ENCODE results near the gene CGB5.
"Not testable (repeated sequence)": the region's sequence is repeated elsewhere in the genome, so short reads cannot be mapped to it uniquely, and the experiment has no call there.

Gene CGB5

GRCh38 chr19:49020342-49020741 lies 23.3 kb upstream of the CGB5 start:
- no peak overlapping the region for H3K4me3 ChIP-seq (ENCODE audit: low read depth, low read length)
- no peaks in the 10 kb centered on the region for H3K9me3 ChIP-seq (ENCODE audit: severe bottlenecking)
- DNase-seq, result peak; percentile 47
- H3K36me3 ChIP-seq, result peaks cover 9% of the 10 kb centered on the region
- H3K27me3 ChIP-seq (ENCODE audit: insufficient read depth, low read depth, severe bottlenecking), result no peaks in the 10 kb centered on the region
- TF ChIP-seq, protein P1, sequence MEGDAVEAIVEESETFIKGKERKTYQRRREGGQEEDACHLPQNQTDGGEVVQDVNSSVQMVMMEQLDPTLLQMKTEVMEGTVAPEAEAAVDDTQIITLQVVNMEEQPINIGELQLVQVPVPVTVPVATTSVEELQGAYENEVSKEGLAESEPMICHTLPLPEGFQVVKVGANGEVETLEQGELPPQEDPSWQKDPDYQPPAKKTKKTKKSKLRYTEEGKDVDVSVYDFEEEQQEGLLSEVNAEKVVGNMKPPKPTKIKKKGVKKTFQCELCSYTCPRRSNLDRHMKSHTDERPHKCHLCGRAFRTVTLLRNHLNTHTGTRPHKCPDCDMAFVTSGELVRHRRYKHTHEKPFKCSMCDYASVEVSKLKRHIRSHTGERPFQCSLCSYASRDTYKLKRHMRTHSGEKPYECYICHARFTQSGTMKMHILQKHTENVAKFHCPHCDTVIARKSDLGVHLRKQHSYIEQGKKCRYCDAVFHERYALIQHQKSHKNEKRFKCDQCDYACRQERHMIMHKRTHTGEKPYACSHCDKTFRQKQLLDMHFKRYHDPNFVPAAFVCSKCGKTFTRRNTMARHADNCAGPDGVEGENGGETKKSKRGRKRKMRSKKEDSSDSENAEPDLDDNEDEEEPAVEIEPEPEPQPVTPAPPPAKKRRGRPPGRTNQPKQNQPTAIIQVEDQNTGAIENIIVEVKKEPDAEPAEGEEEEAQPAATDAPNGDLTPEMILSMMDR (IDR thresholded peaks at IDR 0.05; ENCODE audit: low read depth, low read length), result no peak
- no peak overlapping the region for H3K27ac ChIP-seq

DNA sequence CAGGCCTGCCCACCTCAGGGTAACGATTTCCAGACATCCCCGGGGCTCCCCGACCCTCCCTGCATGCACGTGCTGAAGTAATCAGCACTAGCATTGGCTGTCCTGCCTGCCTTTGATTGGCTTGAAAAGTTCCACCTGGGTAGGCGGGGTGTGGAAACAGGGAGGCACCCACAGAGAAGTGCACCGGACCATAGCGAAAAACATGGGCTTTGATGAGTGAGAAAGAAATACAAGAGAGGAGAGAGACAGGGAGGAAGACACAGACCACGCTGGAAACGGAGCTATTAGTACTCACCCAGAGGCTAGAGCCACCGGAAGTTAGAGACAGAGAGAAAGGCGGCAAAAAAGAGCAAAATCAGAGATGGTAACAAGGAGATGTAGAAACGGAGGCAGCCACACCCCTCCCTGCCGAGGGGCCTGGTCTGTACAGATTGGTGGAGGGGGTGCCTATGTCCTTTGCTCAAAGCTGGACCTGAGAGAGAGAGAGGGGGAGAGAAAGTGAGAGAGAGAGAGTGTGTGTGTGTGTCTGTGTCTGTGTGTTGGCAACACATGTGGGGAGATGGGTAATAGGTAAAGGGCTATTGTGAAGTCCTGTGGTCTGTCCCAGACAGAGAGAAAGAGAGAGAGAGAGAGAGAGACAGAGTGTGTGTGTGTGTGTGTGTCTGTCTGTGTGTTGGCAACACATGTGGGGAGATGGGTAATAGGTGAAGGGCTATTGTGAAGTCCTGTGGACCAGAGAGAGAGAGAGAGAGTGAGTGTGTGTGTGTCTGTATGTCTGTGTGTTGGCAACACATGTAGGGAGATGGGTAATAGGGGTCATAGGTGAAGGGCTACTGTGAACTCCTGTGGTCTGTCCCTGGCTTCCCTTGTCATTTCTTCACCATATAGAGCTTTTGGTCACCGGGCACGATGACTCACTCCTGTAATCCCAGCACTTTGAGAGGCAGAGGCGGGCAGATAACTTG lies 22.4 kb upstream of the CGB5 start:
- H3K27ac ChIP-seq, result no peak overlapping the region
- no peaks in the 10 kb centered on the region for H3K9me3 ChIP-seq (ENCODE audit: severe bottlenecking)
- H3K4me3 ChIP-seq (ENCODE audit: low read depth, low read length), result no peak overlapping the region
- peaks cover under 1% of the 10 kb centered on the region; the same call in 1 of the 2 replicates for H3K36me3 ChIP-seq
- DNase-seq, result no peak
- TF ChIP-seq, protein P1 (IDR thresholded peaks at IDR 0.05; ENCODE audit: low read depth, low read length), result no peak
- no peaks in the 10 kb centered on the region for H3K27me3 ChIP-seq (ENCODE audit: insufficient read depth, low read depth, severe bottlenecking)

GRCh38 chr19:49022116-49022515 lies 21.5 kb upstream of the CGB5 start:
- Histone ChIP-seq H3K36me3 (no peaks in the 10 kb centered on the region), H3K27ac (no peak overlapping the region), H3K27me3 (ENCODE audit: insufficient read depth, low read depth, severe bottlenecking) (no peaks in the 10 kb centered on the region), H3K4me3 (ENCODE audit: low read depth, low read length) (no peak overlapping the region), H3K9me3 (ENCODE audit: severe bottlenecking) (no peaks in the 10 kb centered on the region)
- no peak for DNase-seq
- TF ChIP-seq, protein P1 (IDR thresholded peaks at IDR 0.05; ENCODE audit: low read depth, low read length), result no peak

DNA sequence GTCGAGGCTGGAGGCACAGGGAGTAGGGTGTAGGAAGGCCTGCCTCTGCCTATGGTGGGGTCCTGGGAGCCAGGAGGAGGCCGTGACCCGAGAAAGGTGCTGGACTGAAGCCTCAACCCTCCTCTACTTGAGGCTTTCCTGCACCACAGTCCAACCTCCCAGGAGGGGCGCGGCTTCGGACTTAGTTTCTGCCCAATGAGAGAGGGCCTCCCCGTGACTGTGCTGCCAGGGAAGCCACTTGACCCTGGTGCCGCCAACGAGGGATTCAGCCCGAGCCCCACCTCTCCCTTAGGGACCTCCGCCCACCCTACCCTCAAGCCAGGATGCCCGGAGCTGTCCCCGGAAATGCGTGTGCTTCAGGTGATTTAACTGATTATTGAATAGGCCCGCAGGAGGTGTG lies 19.4 kb upstream of the CGB5 start, which contains the start of gene CGB3:
Gene CGB3 (minus strand): TSS at position 101 of the 400 bp plus-strand sequence. CDS start 362 bp downstream, outside the sequence.
- not testable (repeated sequence) for DNase-seq; H3K27ac ChIP-seq; H3K36me3 ChIP-seq; H3K9me3 ChIP-seq (ENCODE audit: severe bottlenecking); H3K4me3 ChIP-seq (ENCODE audit: low read depth, low read length); H3K27me3 ChIP-seq (ENCODE audit: insufficient read depth, low read depth, severe bottlenecking)

- H3K9me3 ChIP-seq (ENCODE audit: severe bottlenecking); H3K27ac ChIP-seq; DNase-seq; H3K36me3 ChIP-seq; H3K4me3 ChIP-seq (ENCODE audit: low read depth, low read length); H3K27me3 ChIP-seq (ENCODE audit: insufficient read depth, low read depth, severe bottlenecking): not testable (repeated sequence)
These were observed 18.6 kb upstream of the CGB5 start for GRCh38 chr19:49025088-49025487.

GRCh38 chr19:49025599-49025998 lies 18.0 kb upstream of the CGB5 start:
- not testable (repeated sequence) for H3K36me3 ChIP-seq; DNase-seq; H3K4me3 ChIP-seq (ENCODE audit: low read depth, low read length); H3K27ac ChIP-seq; H3K27me3 ChIP-seq (ENCODE audit: insufficient read depth, low read depth, severe bottlenecking); H3K9me3 ChIP-seq (ENCODE audit: severe bottlenecking)

- not testable (repeated sequence) for H3K27me3 ChIP-seq (ENCODE audit: insufficient read depth, low read depth, severe bottlenecking); H3K4me3 ChIP-seq (ENCODE audit: low read depth, low read length)
These were observed 15.0 kb upstream of the CGB5 start for GRCh38 chr19:49028686-49029085.

DNA sequence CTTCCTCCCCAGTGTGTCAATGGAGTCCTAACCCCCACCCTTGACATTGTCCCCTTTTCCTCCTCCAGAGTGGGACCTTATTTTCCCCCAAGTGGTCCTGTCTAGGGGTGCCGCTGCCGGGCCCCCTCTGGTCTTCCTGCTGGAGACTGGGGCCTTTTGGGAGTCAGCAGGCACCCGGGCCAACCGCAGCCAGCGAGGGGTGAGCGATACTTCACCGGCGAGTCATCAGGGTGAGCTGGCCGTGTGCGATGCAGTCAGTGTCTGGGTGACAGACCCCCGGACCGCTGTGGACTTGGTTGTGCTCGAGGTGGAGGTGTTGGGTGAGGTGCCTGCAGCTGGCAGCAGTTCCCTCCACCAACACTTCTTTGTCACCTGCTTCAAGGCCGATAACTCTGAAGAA lies 13.9 kb upstream of the CGB5 start:
- DNase-seq; H3K27me3 ChIP-seq (ENCODE audit: insufficient read depth, low read depth, severe bottlenecking); H3K9me3 ChIP-seq (ENCODE audit: severe bottlenecking); H3K36me3 ChIP-seq; H3K27ac ChIP-seq; H3K4me3 ChIP-seq (ENCODE audit: low read depth, low read length): not testable (repeated sequence)

More at GRCh38 chr19:49028686-49029085, 15.0 kb upstream of the CGB5 start:
- not testable (repeated sequence) for H3K27ac ChIP-seq; DNase-seq; H3K36me3 ChIP-seq; H3K9me3 ChIP-seq (ENCODE audit: severe bottlenecking)

GRCh38 chr19:49030323-49030722 lies 13.3 kb upstream of the CGB5 start:
- H3K9me3 ChIP-seq (ENCODE audit: severe bottlenecking); H3K27ac ChIP-seq; H3K36me3 ChIP-seq; H3K27me3 ChIP-seq (ENCODE audit: insufficient read depth, low read depth, severe bottlenecking); H3K4me3 ChIP-seq (ENCODE audit: low read depth, low read length); DNase-seq: not testable (repeated sequence)

All from WERI-Rb-1 (cell line).